T-helper 9 cell (primary cell): ENCODE results near the gene CITED4.

Source experiments
- DNase-seq: peaks from one replicate; pipeline ENCODE4 v3.0.0-alpha.2; 2020

Gene CITED4

GRCh38 chr1:40884055-40884795 lies 22.1 kb upstream of the CITED4 start:
- no peak for DNase-seq

GRCh38 chr1:40880813-40881549 lies 18.8 kb upstream of the CITED4 start:
- no peak for DNase-seq

- no peak for DNase-seq
Observed at GRCh38 chr1:40879482-40880175, 17.5 kb upstream of the CITED4 start.

- no peak for DNase-seq
Observed at GRCh38 chr1:40878906-40879305, 16.7 kb upstream of the CITED4 start.

GRCh38 chr1:40877698-40878097 lies 15.5 kb upstream of the CITED4 start:
- no peak for DNase-seq

GRCh38 chr1:40876891-40877290 lies 14.7 kb upstream of the CITED4 start:
- DNase-seq = no peak

GRCh38 chr1:40876436-40876761 lies 14.2 kb upstream of the CITED4 start:
- no peak for DNase-seq

- DNase-seq = no peak
Observed at GRCh38 chr1:40873863-40874472, 11.8 kb upstream of the CITED4 start.

- DNase-seq = no peak
Observed at GRCh38 chr1:40872276-40872675, 10.1 kb upstream of the CITED4 start.

GRCh38 chr1:40870135-40870728 lies 8.1 kb upstream of the CITED4 start:
- no peak for DNase-seq

GRCh38 chr1:40868051-40868723 lies 6.0 kb upstream of the CITED4 start:
- no peak for DNase-seq

GRCh38 chr1:40861224-40862003 lies 749 bp downstream of the CITED4 start:
- no peak for DNase-seq

GRCh38 chr1:40860706-40861223 lies 1.4 kb downstream of the CITED4 start:
- DNase-seq = no peak

GRCh38 chr1:40858856-40859416 lies 3.2 kb downstream of the CITED4 start:
- DNase-seq = no peak

GRCh38 chr1:40857737-40858136 lies 4.4 kb downstream of the CITED4 start:
- no peak for DNase-seq

- no peak for DNase-seq
Observed at GRCh38 chr1:40856656-40857302, 5.4 kb downstream of the CITED4 start.

GRCh38 chr1:40856116-40856515 lies 6.0 kb downstream of the CITED4 start:
- DNase-seq = no peak

- no peak for DNase-seq
Observed at GRCh38 chr1:40855513-40855912, 6.7 kb downstream of the CITED4 start.

- DNase-seq = no peak
Observed at GRCh38 chr1:40853885-40854170, 8.3 kb downstream of the CITED4 start.

GRCh38 chr1:40853113-40853884 lies 8.9 kb downstream of the CITED4 start:
- DNase-seq = no peak
